IMR-90 (cell line): Measurements from ENCODE around the gene SLC8A1. TPM values are rescaled to one million over a fixed set of nuclear protein-coding genes. Genes with fewer than 3 reads are reported as not detected.

Source experiments
- ATAC-seq: fragments of 200-7000 bp; cut with Tn5 transposase; 2 replicates; pipeline ENCODE4 v1.9.1; 2020; ENCODE audit warnings: low read depth, mild to moderate bottlenecking, moderate library complexity
- BruUV-seq: library from RNA; stranded (reverse); fragments of 400-500 nt; replicated peaks from 2 replicates; lab custom pipeline; 2021; lab: Mats Ljungman, UMichigan
- CTCF ChIA-PET: fragments of 300-600 bp; formaldehyde crosslinking; extraction: SDS; loops from one replicate; lab custom pipeline; 2021; ENCODE audit warnings: antibody characterized with exemption; lab: Yijun Ruan, JAX
- POLR2A ChIA-PET: fragments of 300-600 bp; sonication (Branson Sonifier 250); formaldehyde crosslinking; loops from one replicate; lab custom pipeline; 2022; ENCODE audit warnings: antibody characterized with exemption; ENCODE audit not compliant: unreplicated experiment; lab: Charles Lee
- DNase-seq: peaks from one replicate; pipeline ENCODE4 v3.0.0; 2013
- H2AFZ ChIP-seq: replicated peaks from 2 replicates; pipeline ENCODE3; 2013; ENCODE audit warnings: low read length, mild to moderate bottlenecking; ENCODE audit not compliant: poor library complexity
- H2AK5ac ChIP-seq: 2 replicates; pipeline ENCODE4 v1.6.1; 2013; ENCODE audit warnings: low read depth, low read length, inconsistent platforms
- H2AK9ac ChIP-seq: replicated peaks from 2 replicates; pipeline ENCODE3; 2013; ENCODE audit warnings: mild to moderate bottlenecking, low read depth, low read length, moderate library complexity; ENCODE audit not compliant: poor library complexity
- H2BK120ac ChIP-seq: 2 replicates; pipeline ENCODE4 v1.6.1; 2013; ENCODE audit warnings: low read depth, low read length, inconsistent platforms
- H2BK15ac ChIP-seq: 3 replicates; pipeline ENCODE4 v1.6.1; 2013; ENCODE audit warnings: low read depth, low read length, inconsistent platforms
- H2BK20ac ChIP-seq: 2 replicates; pipeline ENCODE4 v1.6.1; 2013; ENCODE audit warnings: low read depth, mild to moderate bottlenecking, inconsistent platforms, low read length, moderate library complexity
- H2BK5ac ChIP-seq: 2 replicates; pipeline ENCODE4 v1.6.1; 2013; ENCODE audit warnings: mild to moderate bottlenecking, low read depth, low read length, inconsistent platforms; ENCODE audit not compliant: poor library complexity, severe bottlenecking
- H3K14ac ChIP-seq: replicated peaks from 2 replicates; pipeline ENCODE4 v1.6.1; 2013; ENCODE audit warnings: low read depth, low read length, inconsistent platforms
- H3K18ac ChIP-seq: 2 replicates; pipeline ENCODE4 v1.6.1; 2013; ENCODE audit warnings: low read depth, low read length, control low read depth
- H3K23ac ChIP-seq: 2 replicates; pipeline ENCODE4 v1.6.1; 2013; ENCODE audit warnings: low read depth, low read length, inconsistent platforms
- H3K27ac ChIP-seq: 2 replicates; pipeline ENCODE4 v1.5.1; 2013; ENCODE audit warnings: mild to moderate bottlenecking, control low read depth, low read length; ENCODE audit not compliant: insufficient read depth
- H3K27me3 ChIP-seq: 2 replicates; pipeline ENCODE4 v1.6.1; 2013; ENCODE audit warnings: low read length; ENCODE audit not compliant: control insufficient read depth, insufficient read depth
- H3K36me3 ChIP-seq: 2 replicates; pipeline ENCODE4 v1.6.1; 2013; ENCODE audit warnings: low read length, mixed read lengths; ENCODE audit not compliant: control insufficient read depth, insufficient read depth
- H3K4ac ChIP-seq: 2 replicates; pipeline ENCODE4 v1.6.1; 2013; ENCODE audit warnings: low read depth, low read length, inconsistent platforms
- H3K4me1 ChIP-seq: 2 replicates; pipeline ENCODE4 v1.6.1; 2013; ENCODE audit warnings: low read length, mixed read lengths; ENCODE audit not compliant: control insufficient read depth, insufficient read depth
- H3K4me2 ChIP-seq: 2 replicates; pipeline ENCODE4 v1.6.1; 2013; ENCODE audit warnings: low read depth, mild to moderate bottlenecking, control low read depth, low read length, moderate library complexity
- H3K4me3 ChIP-seq: 2 replicates; pipeline ENCODE4 v1.5.1; 2013; ENCODE audit warnings: low read depth, mild to moderate bottlenecking, control low read depth, low read length, moderate library complexity; ENCODE audit not compliant: insufficient read depth
- H3K56ac ChIP-seq: 2 replicates; pipeline ENCODE4 v1.6.1; 2013; ENCODE audit warnings: low read length, inconsistent platforms; ENCODE audit not compliant: insufficient read depth; ENCODE audit errors: extremely low read depth
- H3K79me1 ChIP-seq, 2 experiments: 2 replicates each; pipeline ENCODE4 v1.6.1; 2013; ENCODE audit warnings: low read length in 2 of 2, inconsistent platforms in 1 of 2, low read depth in 1 of 2
- H3K9ac ChIP-seq: 2 replicates; pipeline ENCODE4 v1.6.1; 2013; ENCODE audit warnings: low read depth, low read length, control low read depth
- H3K9me1 ChIP-seq: 2 replicates; pipeline ENCODE4 v1.6.1; 2013; ENCODE audit warnings: low read length, inconsistent platforms; ENCODE audit not compliant: insufficient read depth
- H3K9me3 ChIP-seq: 2 replicates; pipeline ENCODE4 v1.6.1; 2013; ENCODE audit warnings: low read length; ENCODE audit not compliant: control insufficient read depth, insufficient read depth
- H4K20me1 ChIP-seq: 2 replicates; pipeline ENCODE4 v1.6.1; 2013; ENCODE audit warnings: low read length, inconsistent platforms; ENCODE audit not compliant: insufficient read depth
- H4K5ac ChIP-seq: 2 replicates; pipeline ENCODE4 v1.6.1; 2013; ENCODE audit warnings: mild to moderate bottlenecking, low read depth, low read length, control low read depth
- H4K8ac ChIP-seq, 2 experiments: 2 replicates each; pipeline ENCODE4 v1.6.1; 2013; ENCODE audit warnings: low read depth in 2 of 2, low read length in 2 of 2, control low read depth in 1 of 2, inconsistent platforms in 1 of 2
- H4K91ac ChIP-seq: 2 replicates; pipeline ENCODE4 v1.6.1; 2013; ENCODE audit warnings: low read depth, low read length, inconsistent platforms; ENCODE audit not compliant: insufficient read depth
- BHLHE40 ChIP-seq: fragments of 150-350 bp; IDR thresholded peaks from 2 replicates; pipeline ENCODE4 v1.6.1; 2016; ENCODE audit warnings: mild to moderate bottlenecking, low read depth, low read length
- FOS ChIP-seq: fragments of 150-350 bp; IDR thresholded peaks from 2 replicates; pipeline ENCODE4 v1.6.1; 2016; ENCODE audit warnings: low read depth, low read length
- MXI1 ChIP-seq: IDR thresholded peaks from 2 replicates; pipeline ENCODE4 v1.6.1; 2012; ENCODE audit warnings: low read depth, mild to moderate bottlenecking, low read length, moderate library complexity, borderline replicate concordance
- POLR2A ChIP-seq: IDR thresholded peaks from 2 replicates; pipeline ENCODE4 v1.6.1; 2012; ENCODE audit warnings: mild to moderate bottlenecking, low read depth, low read length
- RAD21 ChIP-seq: IDR thresholded peaks from 2 replicates; pipeline ENCODE4 v1.6.1; 2012; ENCODE audit warnings: low read length, improper control_type of control experiment
- RCOR1 ChIP-seq: IDR thresholded peaks from 2 replicates; pipeline ENCODE4 v1.6.1; 2012; ENCODE audit warnings: mild to moderate bottlenecking, low read length, improper control_type of control experiment; ENCODE audit not compliant: insufficient replicate concordance
- SMC3 ChIP-seq: fragments of 150-350 bp; IDR thresholded peaks from 2 replicates; pipeline ENCODE4 v1.6.1; 2016; ENCODE audit warnings: low read depth, mild to moderate bottlenecking, antibody characterized with exemption, low read length, moderate library complexity
- WGBS, 2 experiments: methylation state at CpG; one replicate each; pipeline versions ENCODE4 v1.1.5 to v1.1.7; 2013; ENCODE audit warnings: missing lambda C conversion rate in 2 of 2; ENCODE audit not compliant: insufficient read length in 1 of 2; ENCODE audit errors: extremely low coverage in 2 of 2; 5-methylcytosine and 5-hydroxymethylcytosine counted together
- dilution Hi-C: fragments of 300-500 bp; cut with HindIII; formaldehyde crosslinking; loops from one replicate; pipeline ENCODE4 v1.14.3; 2018; ENCODE audit warnings: low sequenced_read_pairs; ENCODE audit not compliant: unreplicated experiment
- in situ Hi-C: fragments of 300-500 bp; cut with MboI; formaldehyde crosslinking; loops from 3 replicates; pipeline ENCODE4 v1.14.3; 2019; ENCODE audit warnings: low sequenced_read_pairs, inconsistent platforms, mixed read lengths
- intact Hi-C: fragments of 100-400 bp; cut with micrococcal nuclease; formaldehyde crosslinking; loops from 2 replicates; pipeline ENCODE4 v1.10.0; 2022
- polyA plus RNA-seq, 3 experiments: library from polyadenylated mRNA; depleted of rRNA; stranded (reverse); fragments of >200 nt; gene quantifications; 2 replicates each; pipeline ENCODE4 v1.2.3, GENCODE V29; 2012; ENCODE audit warnings: low replicate concordance in 1 of 3
- total RNA-seq: library from RNA; depleted of rRNA; stranded (reverse); fragments of >200 nt; gene quantifications from 2 replicates; pipeline ENCODE4 v1.2.3, GENCODE V29; 2012
- TF ChIP-seq, protein P1 (sequence below): fragments of 150-350 bp; IDR thresholded peaks from 2 replicates; pipeline ENCODE4 v1.6.1; 2016; ENCODE audit warnings: low read depth, mild to moderate bottlenecking, low read length, moderate library complexity, borderline replicate concordance
- TF ChIP-seq, protein P2 (sequence below): conservative IDR thresholded peaks from 2 replicates; pipeline ENCODE4 v1.5.1; 2012; ENCODE audit warnings: mild to moderate bottlenecking, low read depth, low read length, improper control_type of control experiment
- TF ChIP-seq, protein P3 (sequence below): fragments of 150-350 bp; IDR thresholded peaks from 2 replicates; pipeline ENCODE4 v1.6.1; 2017; ENCODE audit warnings: mild to moderate bottlenecking, antibody characterized with exemption, low read length, low read depth

SLC8A1 gene
- total and polyA plus RNA-seq, 2 of the 4 experiments (the other 2 are of a cell fraction) = 7.7 to 57.0 TPM

DNA sequence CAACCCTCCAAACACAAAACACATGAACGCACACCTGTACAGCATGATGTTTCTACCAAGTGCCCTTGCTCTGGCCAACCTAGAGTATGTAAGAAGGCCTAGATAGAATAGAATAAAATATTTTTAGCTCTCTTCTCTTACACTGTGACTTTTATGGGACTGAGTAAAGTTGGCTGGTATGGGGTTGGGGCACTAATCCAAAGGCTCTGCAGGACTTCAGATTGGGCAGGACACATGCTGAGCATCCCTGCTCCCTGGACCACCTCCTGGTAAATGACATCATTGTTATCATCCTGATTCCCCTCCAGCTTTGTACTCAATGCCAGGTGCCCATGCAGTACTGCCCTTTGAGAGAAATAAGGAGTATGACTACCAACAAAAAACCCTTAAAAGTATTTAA is 322.2 kb downstream of the SLC8A1 start:
- Histone ChIP-seq H2BK15ac (peak overlapping the region; percentile 71; the same call in 2 of the 3 replicates), H3K23ac (peak overlapping the region; percentile 50; the same call in 1 of the 2 replicates), H4K5ac (peak overlapping the region; percentile 92), H3K4me2 (no peak overlapping the region), H4K91ac (peak overlapping the region; percentile 88), H4K8ac (peak overlapping the region; percentile 75 to 86), H3K27ac (peak overlapping the region; percentile 95; the same call in 1 of the 2 replicates), H2AK9ac (no peak overlapping the region), H3K56ac (no peak overlapping the region), H2AFZ (no peak overlapping the region), H3K9me3 (no peaks in the 10 kb centered on the region), H3K14ac (peak overlapping the region; percentile 94), H3K27me3 (no peaks in the 10 kb centered on the region), H3K4me1 (peaks cover 36% of the 10 kb centered on the region), H3K9me1 (peaks cover 15% of the 10 kb centered on the region), H2BK20ac (peak overlapping the region; percentile 98), H3K79me1 (peaks cover 21 to 38% of the 10 kb centered on the region in 2 experiments), H3K18ac (peak overlapping the region; percentile 96), H3K4me3 (no peak overlapping the region), H2BK120ac (peak overlapping the region; percentile 95), H2AK5ac (peak overlapping the region; percentile 92), H3K4ac (peak overlapping the region; percentile 92), H2BK5ac (peak overlapping the region; percentile 100), H3K9ac (no peak overlapping the region), H3K36me3 (peaks cover 2% of the 10 kb centered on the region; the same call in 1 of the 2 replicates), H4K20me1 (no peaks in the 10 kb centered on the region)
- ATAC-seq (no peak), DNase-seq (no peak)
- no peak for TF ChIP-seq FOS
- TF ChIP-seq RCOR1 = no peak
- TF ChIP-seq, protein P1, sequence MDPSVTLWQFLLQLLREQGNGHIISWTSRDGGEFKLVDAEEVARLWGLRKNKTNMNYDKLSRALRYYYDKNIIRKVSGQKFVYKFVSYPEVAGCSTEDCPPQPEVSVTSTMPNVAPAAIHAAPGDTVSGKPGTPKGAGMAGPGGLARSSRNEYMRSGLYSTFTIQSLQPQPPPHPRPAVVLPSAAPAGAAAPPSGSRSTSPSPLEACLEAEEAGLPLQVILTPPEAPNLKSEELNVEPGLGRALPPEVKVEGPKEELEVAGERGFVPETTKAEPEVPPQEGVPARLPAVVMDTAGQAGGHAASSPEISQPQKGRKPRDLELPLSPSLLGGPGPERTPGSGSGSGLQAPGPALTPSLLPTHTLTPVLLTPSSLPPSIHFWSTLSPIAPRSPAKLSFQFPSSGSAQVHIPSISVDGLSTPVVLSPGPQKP = no peak
- no peak for TF ChIP-seq MXI1
- no peak for TF ChIP-seq BHLHE40
- TF ChIP-seq SMC3 = no peak
- TF ChIP-seq POLR2A = no peak
- TF ChIP-seq RAD21 = no peak
- TF ChIP-seq, protein P2, sequence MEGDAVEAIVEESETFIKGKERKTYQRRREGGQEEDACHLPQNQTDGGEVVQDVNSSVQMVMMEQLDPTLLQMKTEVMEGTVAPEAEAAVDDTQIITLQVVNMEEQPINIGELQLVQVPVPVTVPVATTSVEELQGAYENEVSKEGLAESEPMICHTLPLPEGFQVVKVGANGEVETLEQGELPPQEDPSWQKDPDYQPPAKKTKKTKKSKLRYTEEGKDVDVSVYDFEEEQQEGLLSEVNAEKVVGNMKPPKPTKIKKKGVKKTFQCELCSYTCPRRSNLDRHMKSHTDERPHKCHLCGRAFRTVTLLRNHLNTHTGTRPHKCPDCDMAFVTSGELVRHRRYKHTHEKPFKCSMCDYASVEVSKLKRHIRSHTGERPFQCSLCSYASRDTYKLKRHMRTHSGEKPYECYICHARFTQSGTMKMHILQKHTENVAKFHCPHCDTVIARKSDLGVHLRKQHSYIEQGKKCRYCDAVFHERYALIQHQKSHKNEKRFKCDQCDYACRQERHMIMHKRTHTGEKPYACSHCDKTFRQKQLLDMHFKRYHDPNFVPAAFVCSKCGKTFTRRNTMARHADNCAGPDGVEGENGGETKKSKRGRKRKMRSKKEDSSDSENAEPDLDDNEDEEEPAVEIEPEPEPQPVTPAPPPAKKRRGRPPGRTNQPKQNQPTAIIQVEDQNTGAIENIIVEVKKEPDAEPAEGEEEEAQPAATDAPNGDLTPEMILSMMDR = no peak
- TF ChIP-seq, protein P3, sequence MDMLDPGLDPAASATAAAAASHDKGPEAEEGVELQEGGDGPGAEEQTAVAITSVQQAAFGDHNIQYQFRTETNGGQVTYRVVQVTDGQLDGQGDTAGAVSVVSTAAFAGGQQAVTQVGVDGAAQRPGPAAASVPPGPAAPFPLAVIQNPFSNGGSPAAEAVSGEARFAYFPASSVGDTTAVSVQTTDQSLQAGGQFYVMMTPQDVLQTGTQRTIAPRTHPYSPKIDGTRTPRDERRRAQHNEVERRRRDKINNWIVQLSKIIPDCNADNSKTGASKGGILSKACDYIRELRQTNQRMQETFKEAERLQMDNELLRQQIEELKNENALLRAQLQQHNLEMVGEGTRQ = no peak
- dilution Hi-C loops = no loop called here
- BruUV-seq = no TSS peak
- CTCF ChIA-PET = no interaction called here
- intact Hi-C loops = loop anchor here (2.0 kb wide), 2 partner anchors 73 to 321 kb away; no protein-coding TSS in a partner anchor
- in situ Hi-C loops = no loop called here
- POLR2A ChIA-PET = no interaction called here
- WGBS, 2 experiments = no CpG with 5 or more reads among the region's 1 CpG
